NCI-H82 (cell line): Measurements from ENCODE around the gene SEL1L2.
"Not testable (repeated sequence)": the region's sequence is repeated elsewhere in the genome, so short reads cannot be mapped to it uniquely, and the experiment has no call there.

Experiments
- DNase-seq: peaks from one replicate; lab custom pipeline; 2025; lab: John Stamatoyannopoulos, UW

Gene SEL1L2

GRCh38 chr20:13990465-13990864 is at the start of gene SEL1L2:
SEL1L2 (minus strand) TSS chr20:13990614; CDS start chr20:13990534, 80 bp downstream.
- peak; percentile 69 for DNase-seq

GRCh38 chr20:14036567-14036966 is 46.2 kb upstream of the SEL1L2 start:
- DNase-seq = no peak

- no peak for DNase-seq
Measured at GRCh38 chr20:14033310-14033709, 42.9 kb upstream of the SEL1L2 start.

- no peak for DNase-seq
Measured at GRCh38 chr20:14030991-14031390, 40.6 kb upstream of the SEL1L2 start.

GRCh38 chr20:14012671-14013070 is 22.3 kb upstream of the SEL1L2 start:
- no peak for DNase-seq

GRCh38 chr20:14009208-14009607 is 18.8 kb upstream of the SEL1L2 start:
- no peak for DNase-seq

GRCh38 chr20:14005996-14006395 is 15.6 kb upstream of the SEL1L2 start:
- DNase-seq = no peak

GRCh38 chr20:14000917-14001316 is 10.5 kb upstream of the SEL1L2 start:
- DNase-seq = no peak

GRCh38 chr20:13996265-13996664 is 5.9 kb upstream of the SEL1L2 start:
- peak; percentile 44 for DNase-seq

GRCh38 chr20:13995841-13996240 is 5.4 kb upstream of the SEL1L2 start:
- DNase-seq = peak; percentile 71

GRCh38 chr20:13995086-13995665 is 4.8 kb upstream of the SEL1L2 start, which contains the start of gene MACROD2:
MACROD2 (plus strand) TSS chr20:13995516.
- DNase-seq = peak; percentile 99

- DNase-seq = not testable (repeated sequence)
Measured at GRCh38 chr20:13991955-13992354, 1.5 kb upstream of the SEL1L2 start.

GRCh38 chr20:13991311-13991710 is 897 bp upstream of the SEL1L2 start:
- DNase-seq = no peak

- DNase-seq = no peak
Measured at GRCh38 chr20:13984211-13984610, 6.2 kb downstream of the SEL1L2 start.

GRCh38 chr20:13960525-13960924 is 29.9 kb downstream of the SEL1L2 start:
- no peak for DNase-seq

GRCh38 chr20:13960119-13960518 is 30.3 kb downstream of the SEL1L2 start:
- no peak for DNase-seq

- DNase-seq = peak; percentile 40
Measured at GRCh38 chr20:13953227-13953626, 37.2 kb downstream of the SEL1L2 start.

- DNase-seq = no peak
Measured at GRCh38 chr20:13947719-13948118, 42.7 kb downstream of the SEL1L2 start.

- DNase-seq = no peak
Measured at GRCh38 chr20:13941031-13941430, 49.4 kb downstream of the SEL1L2 start.

- DNase-seq = no peak
Measured at GRCh38 chr20:13936781-13937576, 53.4 kb downstream of the SEL1L2 start.

- no peak for DNase-seq
Measured at GRCh38 chr20:13934992-13935894, 55.2 kb downstream of the SEL1L2 start.

GRCh38 chr20:13930281-13930680 is 60.1 kb downstream of the SEL1L2 start:
- no peak for DNase-seq
